ENCODE results near the gene COL4A1. TPM values are rescaled to one million over a fixed set of nuclear protein-coding genes. Genes with fewer than 3 reads are reported as not detected.

Gene COL4A1
- total RNA-seq, 1 donor from 2014 or later, result 4,434 TPM

DNA sequence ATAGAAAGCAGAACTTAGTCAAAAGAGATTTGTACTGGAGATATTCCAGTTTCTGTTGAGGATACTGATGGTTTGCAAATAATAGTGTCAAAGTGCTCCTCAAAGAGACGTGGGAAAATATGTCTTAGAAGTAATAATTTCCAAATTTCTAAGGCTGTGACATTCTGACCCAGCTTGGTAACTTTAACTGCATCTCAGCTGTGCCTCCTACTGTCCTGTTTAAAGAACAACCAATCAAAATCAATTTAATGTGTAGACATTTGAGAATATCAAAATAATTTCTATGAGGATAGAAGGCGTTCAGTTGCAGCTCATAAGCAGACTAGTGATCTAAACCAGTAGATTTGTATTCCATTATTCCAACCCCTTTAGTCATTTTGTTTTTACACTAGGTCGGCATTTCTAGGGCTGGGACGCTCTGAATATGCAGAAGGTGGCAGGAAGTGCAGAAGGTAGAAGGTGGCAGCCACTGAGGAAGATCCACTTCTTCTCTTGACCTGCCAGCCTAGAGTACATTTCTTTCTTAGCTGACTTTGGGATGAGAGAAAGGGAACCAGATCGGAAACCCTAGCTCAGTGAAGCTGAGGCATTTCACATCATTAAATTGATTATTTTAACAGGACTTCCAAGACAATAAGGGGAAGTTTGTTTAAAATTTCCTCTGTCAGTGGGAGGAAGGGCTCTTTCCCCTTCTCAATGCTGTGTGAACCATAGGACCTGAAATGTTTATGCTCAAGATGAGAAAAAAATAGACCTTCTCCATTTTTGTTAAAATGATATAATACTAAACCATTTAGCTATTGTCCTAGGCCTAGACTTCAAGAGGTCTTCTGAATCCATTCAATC is 67.5 kb downstream of the COL4A1 start:
- no peak for DNase-seq (ENCODE audit: low spot score)

DNA sequence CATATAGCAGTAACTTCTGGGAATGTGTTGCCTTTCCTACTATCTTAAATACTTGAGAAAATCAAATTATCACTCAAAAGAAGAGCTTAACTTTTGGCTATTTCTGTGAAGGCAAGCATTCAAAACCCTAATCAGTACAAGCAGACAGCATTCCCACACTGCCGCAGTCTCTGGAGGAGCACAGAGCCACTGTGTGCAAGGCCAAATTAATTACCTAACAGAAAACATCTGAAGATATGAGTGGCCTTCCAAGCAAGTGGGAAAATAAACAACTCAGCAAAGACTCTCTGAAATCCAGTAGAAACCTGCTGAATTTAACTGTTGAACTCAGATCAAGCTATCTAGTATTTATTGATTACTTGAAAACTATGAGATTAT is 68.2 kb downstream of the COL4A1 start:
- no peak for DNase-seq (ENCODE audit: low spot score)

DNA sequence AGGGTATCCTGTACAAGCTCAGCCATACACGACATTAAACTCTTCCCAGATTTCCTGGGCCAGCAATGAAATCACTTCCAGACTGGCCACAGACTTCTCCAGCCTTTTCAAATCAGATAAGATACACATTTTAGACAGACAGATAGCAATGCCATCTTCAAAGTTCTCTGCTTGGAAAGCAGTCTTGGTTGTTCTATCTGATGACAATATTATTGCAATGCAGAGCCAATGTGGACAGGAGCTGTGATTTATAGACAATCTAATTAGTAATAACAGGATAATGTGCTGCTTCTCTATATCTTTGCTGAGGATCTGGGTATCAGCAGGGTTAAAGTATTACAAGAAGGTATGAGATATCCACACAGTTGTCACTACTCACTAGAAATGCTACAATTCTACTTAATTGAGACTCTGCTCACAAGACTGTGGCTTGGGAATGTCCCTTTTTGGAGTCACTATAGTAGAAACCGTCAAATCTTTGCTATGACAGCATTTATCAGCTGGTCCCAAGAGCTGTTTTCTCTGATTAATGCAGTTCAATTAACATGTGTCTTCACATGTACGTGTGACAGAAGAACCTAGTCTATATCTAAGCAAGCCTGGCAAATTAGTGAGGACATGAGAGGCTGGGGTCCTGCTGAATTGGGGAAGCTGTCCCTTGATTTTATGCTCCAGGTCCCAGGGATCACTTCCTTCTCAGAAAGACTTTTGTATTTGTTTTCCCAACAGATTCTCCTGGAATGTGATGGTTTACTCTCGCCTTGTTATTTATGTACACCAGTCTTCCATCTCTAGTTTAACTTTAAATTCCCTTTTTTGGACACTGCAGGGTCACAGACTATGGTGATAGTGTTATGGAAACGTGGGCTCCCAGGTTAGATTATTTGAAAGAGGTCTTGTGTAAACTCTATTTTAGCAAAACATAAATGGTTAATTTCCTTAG is 68.8 kb downstream of the COL4A1 start:
- no peak for DNase-seq (ENCODE audit: low spot score)

DNA sequence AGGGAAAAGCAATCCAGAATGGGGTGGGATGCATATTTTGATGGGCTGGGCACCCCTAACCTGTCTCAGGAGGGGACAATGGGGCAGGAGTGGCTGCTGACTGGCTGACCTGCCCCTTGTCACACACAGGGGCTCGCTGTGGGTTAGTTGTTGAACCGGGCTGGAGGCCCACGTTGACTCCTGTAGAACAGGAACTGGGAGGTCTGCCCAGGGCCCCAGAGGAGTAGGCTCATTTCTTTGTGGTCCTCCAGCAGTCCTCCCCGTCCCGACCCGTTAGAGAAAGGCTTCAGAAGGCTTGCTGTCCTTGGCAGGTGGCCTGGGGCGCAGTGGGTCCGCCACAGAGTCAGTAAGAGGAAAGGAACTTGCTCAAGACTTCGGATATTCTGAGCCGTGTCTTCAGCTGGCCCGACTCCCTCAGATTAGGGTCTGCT is 70.1 kb downstream of the COL4A1 start:
- DNase-seq (ENCODE audit: low spot score), result no peak

DNA sequence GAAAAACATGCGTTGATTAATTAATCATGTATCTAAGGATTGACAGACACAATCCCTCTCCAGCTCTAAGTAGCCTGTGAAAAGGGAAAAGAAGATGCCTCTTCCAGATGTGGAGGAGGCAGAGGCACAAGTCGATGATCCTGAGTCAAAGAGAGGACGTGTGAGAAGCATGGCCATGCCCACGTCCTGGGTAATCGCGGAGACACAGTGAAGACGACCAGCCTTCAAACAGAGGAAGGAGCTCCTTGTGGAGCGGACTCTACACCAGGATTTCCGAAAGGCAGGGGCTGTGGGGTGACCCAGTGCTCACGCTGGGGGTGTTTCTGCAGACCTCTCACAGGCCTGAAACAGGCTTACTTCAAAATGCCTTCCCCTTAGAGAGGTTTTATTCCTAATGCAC is 70.5 kb downstream of the COL4A1 start:
- no peak for DNase-seq (ENCODE audit: low spot score)

DNA sequence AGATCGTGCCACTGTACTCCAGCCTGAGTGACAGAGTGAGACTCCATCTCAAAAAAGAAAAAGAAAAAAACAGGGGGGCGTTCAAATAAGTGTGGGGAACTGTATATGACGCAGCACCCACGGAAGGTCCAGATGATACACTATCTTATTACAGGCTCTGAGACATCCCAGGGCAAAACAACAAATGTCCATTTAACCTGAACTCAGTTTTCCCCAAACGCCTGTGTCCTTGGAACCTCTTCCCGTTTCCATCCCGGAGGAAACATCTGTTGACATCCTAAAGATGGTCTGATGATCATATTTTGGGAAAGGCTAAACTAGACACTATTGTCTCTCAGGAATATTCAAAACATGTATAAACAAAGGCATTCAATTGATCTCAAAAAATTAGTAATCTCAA is 72.4 kb downstream of the COL4A1 start:
- DNase-seq (ENCODE audit: low spot score), result no peak

DNA sequence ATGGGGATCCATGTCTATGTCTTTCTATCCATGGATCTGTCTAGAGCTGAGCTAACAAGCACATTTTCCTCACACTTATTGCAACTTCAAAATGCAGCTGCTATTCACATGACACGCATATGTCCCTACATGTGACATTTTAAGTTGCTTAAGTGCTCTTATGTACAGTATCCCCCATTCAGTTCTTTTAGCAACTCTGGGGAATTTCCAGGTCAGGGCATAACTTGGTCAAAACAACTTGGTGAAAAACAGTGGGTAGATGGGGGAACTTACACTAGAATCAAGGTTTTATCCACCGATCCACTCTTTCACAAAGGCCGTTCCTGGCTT is 73.0 kb downstream of the COL4A1 start:
- no peak for DNase-seq (ENCODE audit: low spot score)

DNA sequence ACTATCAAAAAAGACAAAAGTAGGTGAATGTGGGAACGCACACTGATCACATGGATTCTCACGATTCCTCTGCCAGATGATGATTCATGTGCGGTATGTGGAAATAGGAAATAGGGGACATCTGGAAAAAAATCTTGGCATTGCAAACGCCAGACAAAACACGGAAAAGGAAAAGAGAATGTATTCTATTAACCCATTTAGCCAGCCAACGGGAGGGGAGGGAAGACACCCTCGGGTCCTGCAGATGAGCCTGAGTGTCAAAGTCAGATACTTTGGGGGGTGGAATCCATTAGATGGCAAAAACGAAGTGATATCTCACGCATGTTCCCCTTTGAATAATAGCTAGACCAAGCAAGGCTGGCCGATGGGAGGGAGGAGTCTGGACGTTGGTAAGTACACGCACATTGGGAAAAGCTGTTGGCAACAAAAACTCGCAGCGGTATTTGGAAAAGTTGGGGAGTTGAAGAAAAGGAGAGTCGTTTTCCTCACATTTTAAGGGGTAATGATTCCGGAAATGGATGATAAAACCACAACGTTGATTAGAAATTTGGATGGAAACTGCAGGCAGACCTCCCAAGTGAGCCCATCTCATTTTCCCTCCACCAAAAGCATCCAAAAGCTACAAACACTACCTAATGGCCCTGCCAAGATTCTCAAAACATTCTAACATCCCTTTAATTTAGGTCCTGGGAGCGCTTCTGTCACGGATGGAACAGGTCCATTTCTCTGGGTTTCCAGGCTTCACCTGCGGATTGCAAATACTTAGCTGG is 73.6 kb downstream of the COL4A1 start:
- no peak for DNase-seq (ENCODE audit: low spot score)

DNA sequence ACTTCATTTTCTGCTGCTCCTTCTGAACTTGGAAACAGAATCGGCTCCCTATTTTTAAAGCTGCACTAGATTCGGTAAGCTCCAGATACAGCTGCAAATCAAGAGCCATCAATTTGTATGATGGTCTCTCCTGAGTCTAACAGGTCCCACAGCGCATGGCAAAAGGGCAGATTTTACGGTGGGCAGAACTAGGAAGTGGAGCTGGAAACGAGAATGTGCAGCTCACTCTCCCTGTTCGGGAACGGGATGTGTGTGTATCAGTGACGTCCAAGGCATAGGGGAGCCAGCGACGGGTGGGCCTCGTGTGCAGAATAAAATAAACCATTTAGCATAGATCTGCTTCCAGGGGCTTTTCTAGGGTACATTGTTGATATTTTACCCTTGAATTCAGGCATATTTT is 74.2 kb downstream of the COL4A1 start:
- DNase-seq (ENCODE audit: low spot score), result no peak

DNA sequence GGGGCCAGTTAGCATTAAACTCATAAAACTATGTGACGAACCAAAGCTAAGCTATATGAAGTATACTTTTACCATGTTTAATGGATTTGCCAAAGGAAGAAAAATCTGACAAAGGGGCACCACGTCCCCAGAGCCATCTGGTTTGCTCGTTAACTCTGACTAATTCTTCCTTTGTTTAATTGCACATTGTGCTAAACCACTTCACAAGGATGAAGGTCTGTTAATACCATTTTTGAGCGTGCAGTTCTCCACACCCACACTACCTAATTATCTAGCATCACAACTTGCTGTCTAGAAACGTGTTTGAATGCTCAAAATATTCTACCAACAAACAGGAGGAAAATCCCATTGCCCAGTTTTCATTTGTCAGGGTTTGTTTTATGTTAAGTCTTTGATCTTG is 74.8 kb downstream of the COL4A1 start:
- DNase-seq (ENCODE audit: low spot score), result no peak

DNA sequence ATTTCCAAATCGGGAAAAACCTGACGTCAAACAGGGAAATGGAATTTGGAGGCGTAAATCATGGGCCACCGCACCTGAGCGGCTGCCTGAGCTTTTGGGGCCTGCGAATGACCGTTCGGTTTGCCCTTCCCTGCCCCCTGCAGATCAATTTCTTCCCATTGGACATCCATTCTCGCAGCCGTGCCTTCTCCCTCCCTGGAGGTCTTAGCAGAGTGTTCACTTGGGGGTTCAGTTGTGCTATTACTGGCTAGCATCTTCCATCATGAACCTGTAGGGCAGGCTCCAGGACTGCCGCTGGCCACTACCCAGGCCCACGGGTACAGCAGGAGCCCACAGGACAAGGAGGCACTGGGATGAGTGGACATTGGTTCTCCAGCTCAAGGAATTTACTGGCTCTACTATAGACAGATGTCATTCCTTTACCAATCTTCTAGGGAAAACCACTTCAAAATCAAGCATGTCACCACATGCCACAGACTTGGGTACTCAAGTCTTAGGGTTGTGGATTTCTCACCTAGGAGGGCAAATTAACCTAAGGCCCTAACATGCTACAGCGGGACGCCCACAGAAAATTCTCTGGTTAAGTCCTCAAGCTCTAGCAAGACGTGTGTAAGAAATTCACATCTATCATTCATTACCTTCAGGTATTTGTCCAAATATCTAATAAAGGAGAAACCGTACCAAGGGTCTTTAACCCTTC is 75.5 kb downstream of the COL4A1 start:
- DNase-seq (ENCODE audit: low spot score), result no peak

DNA sequence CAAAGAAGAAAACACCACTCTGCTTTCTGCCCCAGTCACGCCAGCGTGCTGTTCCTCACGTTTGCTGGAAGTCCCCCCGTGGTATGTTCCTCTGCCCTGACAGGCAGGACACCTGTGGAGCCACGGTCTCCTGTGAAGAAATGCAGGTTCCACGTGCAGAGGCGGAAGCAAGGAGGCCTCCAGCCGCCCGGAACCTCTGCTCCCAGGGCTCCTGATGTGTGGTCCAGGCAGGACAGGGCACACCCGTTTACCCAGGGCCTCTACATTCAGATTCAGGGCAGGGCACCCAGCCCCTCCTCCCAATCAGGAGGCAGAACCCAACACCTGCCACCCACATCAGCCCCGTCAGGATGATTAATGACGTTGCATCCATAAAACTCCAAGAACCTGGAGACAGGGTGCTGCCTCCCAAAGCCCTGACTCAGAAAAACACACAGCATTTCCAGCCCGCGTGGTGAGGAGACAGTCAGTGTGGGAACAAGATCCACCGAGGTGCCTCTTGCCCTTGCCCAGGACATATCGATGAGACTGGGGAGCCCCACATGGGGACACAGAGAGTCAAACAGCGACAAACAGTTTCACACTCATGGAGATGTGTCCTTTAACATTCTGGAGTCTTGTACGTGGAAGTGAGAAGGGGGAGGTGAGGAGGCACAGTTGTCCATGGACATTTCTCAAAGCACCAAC is 76.2 kb downstream of the COL4A1 start:
- DNase-seq (ENCODE audit: low spot score), result no peak

DNA sequence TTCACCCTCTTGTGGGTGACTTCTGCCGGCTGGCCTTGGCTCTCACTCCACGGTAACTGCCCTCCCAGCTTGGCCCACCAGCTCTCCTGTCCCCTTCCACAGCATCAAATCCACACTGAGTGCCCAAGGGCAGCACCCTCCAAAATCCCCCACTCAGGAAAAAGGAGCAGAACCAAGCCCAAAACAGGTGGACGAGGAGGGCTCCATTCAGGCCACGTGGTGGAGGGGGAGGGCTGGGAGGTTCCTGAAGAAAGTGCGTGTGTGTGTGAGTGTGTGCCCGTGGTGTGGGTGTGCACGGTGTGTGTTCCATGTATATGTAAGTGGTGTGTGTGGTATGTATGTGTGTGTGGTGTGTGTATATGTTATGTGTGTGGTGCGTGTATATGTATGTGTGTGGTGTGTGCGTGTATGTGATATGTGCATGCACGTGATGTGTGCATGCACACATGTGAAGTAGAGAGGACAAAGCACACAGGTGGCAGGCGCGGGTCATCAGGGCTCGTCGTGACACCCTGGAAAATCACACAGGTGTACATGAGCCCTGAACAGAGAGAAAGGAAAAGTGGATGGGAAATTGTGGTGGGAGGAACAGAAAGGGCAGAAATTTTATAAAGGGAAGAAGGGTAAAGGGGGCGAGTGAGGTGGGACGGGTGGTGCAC is 76.9 kb downstream of the COL4A1 start:
- no peak for DNase-seq (ENCODE audit: low spot score)

DNA sequence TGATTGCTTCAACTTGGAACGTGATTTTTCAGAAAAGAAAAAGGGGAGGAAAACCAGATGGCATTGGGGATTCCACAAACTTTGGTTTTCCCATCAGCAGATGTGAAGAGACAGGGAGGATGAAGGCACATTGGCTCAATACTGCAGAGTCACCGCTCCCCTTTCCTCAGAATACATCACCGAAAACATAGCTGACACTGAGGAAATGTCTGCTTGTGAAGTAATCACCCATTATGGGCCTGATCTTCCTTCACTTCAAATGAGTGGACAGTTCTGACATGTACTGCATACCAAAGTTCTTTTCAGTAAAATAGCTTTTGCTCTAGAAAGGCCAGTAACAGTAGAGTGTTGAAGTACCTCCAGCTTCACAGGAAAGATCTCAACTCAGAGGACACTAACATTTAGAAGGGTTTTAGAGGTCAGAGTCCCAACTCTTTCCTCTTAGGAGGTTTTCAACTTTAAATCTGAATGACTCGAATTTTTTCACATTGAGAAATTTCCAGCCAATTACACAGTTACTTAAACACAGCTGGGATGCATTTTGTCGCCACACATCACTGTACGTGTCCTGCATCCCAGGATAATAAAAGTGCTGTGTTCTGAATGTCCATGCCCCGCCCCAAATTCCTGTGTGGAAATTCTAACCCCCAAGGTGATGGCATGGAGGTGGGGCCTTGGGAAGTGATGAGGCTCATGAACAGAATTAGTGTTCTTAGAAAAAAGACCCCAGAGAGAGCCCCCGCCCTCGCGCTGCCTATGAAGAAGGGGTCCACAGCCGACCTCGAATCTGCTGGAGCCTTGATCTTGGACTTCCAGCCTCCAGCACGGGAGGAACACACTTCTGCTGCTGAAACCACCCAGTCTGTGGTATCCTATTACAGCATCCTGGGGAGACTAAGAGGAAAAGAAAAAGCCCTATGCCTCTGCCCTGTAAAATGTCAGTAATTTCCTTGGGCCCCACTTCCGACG is 77.7 kb downstream of the COL4A1 start:
- no peak for DNase-seq (ENCODE audit: low spot score)

DNA sequence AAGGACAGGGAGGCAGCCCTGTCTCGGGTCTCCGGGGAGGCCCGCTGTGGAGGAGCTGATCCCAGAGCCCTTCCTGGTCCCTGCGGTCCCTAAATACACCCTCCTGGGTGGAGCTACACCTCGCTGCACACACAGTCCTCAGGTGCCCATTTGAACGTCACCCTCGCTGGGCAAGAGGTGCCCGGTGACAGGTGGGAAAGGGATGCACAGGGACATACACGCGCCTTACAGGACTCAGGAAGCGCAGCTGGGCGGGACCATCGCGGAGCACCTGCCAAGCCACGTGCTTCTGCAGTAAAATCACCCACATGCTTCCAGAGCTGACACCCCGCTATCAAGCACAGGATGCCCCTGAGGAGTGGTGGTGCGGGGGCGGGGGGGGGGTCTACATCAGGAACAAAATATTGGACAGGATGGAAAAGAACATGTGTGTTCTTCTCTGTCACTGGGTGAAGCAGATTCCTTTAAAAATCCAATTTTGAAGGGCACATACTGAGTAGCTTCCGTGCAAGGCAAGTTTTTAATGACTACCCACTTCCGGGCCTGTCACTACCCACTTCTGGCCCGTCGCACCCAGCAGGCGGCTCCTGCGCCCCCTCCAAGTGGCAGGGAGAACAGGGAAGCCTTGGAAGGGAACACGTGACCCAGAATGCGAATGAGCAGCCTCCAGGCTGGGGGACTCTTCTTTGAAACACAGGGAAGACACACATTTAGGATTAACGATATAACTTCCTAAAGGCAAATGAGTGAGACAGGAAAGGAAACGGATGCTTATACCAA is 78.9 kb downstream of the COL4A1 start:
- DNase-seq (ENCODE audit: low spot score), result no peak

DNA sequence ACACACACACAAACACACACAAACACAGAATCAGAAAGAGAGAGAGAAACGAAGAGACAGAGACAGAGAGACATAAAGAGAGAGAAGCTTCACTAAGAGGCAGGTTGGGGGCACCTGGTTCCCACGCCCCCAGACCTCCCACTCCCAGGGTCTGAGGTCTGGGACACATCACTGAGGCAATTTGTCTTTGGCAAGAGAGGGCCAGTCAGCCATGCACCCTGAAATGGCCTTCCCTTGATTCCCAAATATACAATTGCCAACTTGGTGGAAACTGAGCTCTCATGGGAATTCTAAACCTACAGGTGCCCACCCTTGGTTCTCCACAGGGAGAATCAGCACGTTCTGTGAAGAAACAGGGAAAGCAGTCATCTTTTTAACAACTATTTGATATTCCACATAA is 79.5 kb downstream of the COL4A1 start:
- DNase-seq (ENCODE audit: low spot score), result no peak

DNA sequence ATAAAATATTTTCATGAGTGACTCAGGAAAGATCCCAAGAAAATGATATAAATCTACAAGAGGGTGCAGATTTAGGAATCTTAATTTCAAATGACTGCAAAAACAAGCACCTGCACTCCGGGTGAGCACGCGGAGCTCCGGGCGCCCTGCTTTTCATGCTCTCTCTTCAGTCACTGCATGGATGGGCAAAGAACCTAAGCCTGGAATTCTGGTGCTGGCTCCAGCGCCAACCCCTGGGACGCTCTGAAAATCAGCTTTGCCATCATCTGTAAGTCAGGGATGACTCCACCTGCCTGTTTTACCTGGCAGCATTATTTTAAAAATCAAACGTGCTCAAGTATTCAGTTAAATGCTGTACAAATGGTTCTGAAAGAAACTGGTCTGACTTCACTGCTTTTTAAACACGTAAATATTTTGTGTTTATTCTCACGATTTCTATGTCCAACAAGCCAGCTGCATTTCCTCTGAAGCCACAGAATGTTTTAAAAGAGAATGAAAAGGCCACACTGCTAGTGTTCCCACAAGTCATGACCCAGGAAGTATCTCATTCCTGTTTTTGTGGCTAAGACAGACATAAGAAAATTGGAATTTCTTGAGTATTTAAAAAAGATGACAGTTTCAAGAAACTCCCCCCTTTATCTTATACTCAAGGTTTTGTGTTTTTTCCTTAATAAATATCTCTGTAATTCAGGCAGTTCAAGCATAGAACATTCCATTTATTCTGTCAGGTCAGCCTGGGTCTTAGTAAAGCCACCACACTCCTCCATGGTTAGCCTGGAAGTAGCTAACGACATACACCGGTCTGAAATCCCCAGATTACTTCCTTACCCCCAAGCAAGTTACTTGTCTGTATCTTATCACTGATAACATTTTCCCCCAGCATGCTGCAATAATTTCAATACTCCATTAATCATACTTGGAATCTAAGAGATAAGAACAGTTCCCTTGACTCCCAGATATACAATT is 81.1 kb downstream of the COL4A1 start:
- no peak for DNase-seq (ENCODE audit: low spot score)

Measured in umbilical cord (tissue), 2 donors.